HepG2 (cell line): ENCODE measurements around the gene UCKL1. TPM values are rescaled to one million over a fixed set of nuclear protein-coding genes. Genes with fewer than 3 reads are reported as not detected.

ENCODE experiments used
- ATAC-seq: fragments of 200-7000 bp; cut with Tn5 transposase; 3 replicates; pipeline ENCODE4 v1.9.1; 2020; ENCODE audit warnings: mild to moderate bottlenecking, moderate library complexity
- BruUV-seq: library from RNA; stranded (reverse); fragments of 400-500 nt; replicated peaks from 2 replicates; lab custom pipeline; 2021; lab: Mats Ljungman, UMichigan
- CTCF ChIA-PET: fragments of 300-600 bp; formaldehyde crosslinking; extraction: SDS; loops from one replicate; lab custom pipeline; 2021; ENCODE audit warnings: low total read pairs, inconsistent platforms, low intra/inter-chr PET ratio; lab: Yijun Ruan, JAX
- POLR2A ChIA-PET: fragments of 350-600 bp; sonication (Branson Sonifier 250); formaldehyde crosslinking; loops from one replicate; lab custom pipeline; 2020; ENCODE audit warnings: antibody characterized with exemption, inconsistent platforms; lab: Yijun Ruan, JAX
- DNase-seq: peaks from one replicate; pipeline ENCODE4 v3.0.0-alpha.2; 2015; ENCODE audit warnings: low spot score
- FAIRE-seq: peaks from 3 replicates; lab custom pipeline; 2011; peaks lifted over from hg19 to GRCh38; lab: Jason Lieb, UNC
- H2AFZ ChIP-seq: one replicate; pipeline ENCODE4 v1.6.1; 2011; ENCODE audit warnings: low read length, inconsistent platforms
- H3K27ac ChIP-seq: fragments of 300-600 bp; 3 replicates; pipeline ENCODE4 v1.8.0; 2011; ENCODE audit warnings: mixed run types, mild to moderate bottlenecking, mixed read lengths, low read length, inconsistent platforms; ENCODE audit not compliant: insufficient read depth; ENCODE audit errors: extremely low read length
- H3K27me3 ChIP-seq, 2 experiments: fragments of 200-600 bp in 1 of 2; 2 replicates in 1 of 2; 3 replicates in 1 of 2; pipeline versions ENCODE4 v1.6.0 to v1.8.0; 2011; ENCODE audit warnings: low read length in 2 of 2, mild to moderate bottlenecking in 2 of 2, moderate library complexity in 2 of 2, inconsistent platforms in 1 of 2; ENCODE audit not compliant: insufficient read depth in 2 of 2, control insufficient read depth in 1 of 2
- H3K36me3 ChIP-seq, 2 experiments: fragments of 200-600 bp in 1 of 2; replicated peaks in 1 of 2; 2 replicates in 1 of 2; 3 replicates in 1 of 2; pipeline versions ENCODE4 v1.5.1 to v1.8.0; 2011; ENCODE audit warnings: low read length in 2 of 2, inconsistent platforms in 1 of 2; ENCODE audit not compliant: insufficient read depth in 2 of 2, control insufficient read depth in 1 of 2
- H3K4me1 ChIP-seq: 2 replicates; pipeline ENCODE4 v1.5.1; 2012; ENCODE audit warnings: low read length, inconsistent platforms; ENCODE audit not compliant: insufficient read depth
- H3K4me2 ChIP-seq: 2 replicates; pipeline ENCODE4 v1.6.0; 2011; ENCODE audit warnings: low read depth, low read length, inconsistent platforms
- H3K4me3 ChIP-seq, 3 experiments: fragments of 200-600 bp in 1 of 3; sonication (generic), shearing (Covaris generic) in 1 of 3; replicated peaks in 1 of 3; 2 replicates each; pipeline ENCODE4 v1.5.1; 2011 to 2016; ENCODE audit warnings: low read length in 3 of 3, inconsistent platforms in 2 of 3, low read depth in 2 of 3, mild to moderate bottlenecking in 2 of 3, control low read depth in 1 of 3, mixed read lengths in 1 of 3; ENCODE audit not compliant: insufficient read depth in 1 of 3
- H3K79me2 ChIP-seq: one replicate; pipeline ENCODE4 v1.6.1; 2011; ENCODE audit warnings: low read length, inconsistent platforms; ENCODE audit not compliant: insufficient read depth
- H3K9ac ChIP-seq: 2 replicates; pipeline ENCODE4 v1.6.0; 2011; ENCODE audit warnings: mild to moderate bottlenecking, low read depth, low read length, inconsistent platforms; ENCODE audit not compliant: insufficient read depth
- H3K9me3 ChIP-seq: 2 replicates; pipeline ENCODE4 v1.5.1; 2012; ENCODE audit warnings: mild to moderate bottlenecking, low read length
- H4K20me1 ChIP-seq: 2 replicates; pipeline ENCODE4 v1.6.0; 2011; ENCODE audit warnings: inconsistent platforms, mild to moderate bottlenecking, low read length, moderate library complexity; ENCODE audit not compliant: insufficient read depth
- ARID2 ChIP-seq: sonication (generic); formaldehyde crosslinking; IDR thresholded peaks from 2 replicates; pipeline ENCODE4 v1.8.1; 2022; ENCODE audit warnings: mild to moderate bottlenecking, missing genetic modification reagents, borderline replicate concordance
- EEA1 ChIP-seq: sonication (generic); formaldehyde crosslinking; IDR thresholded peaks from 2 replicates; pipeline ENCODE4 v1.5.1; 2020; ENCODE audit warnings: mild to moderate bottlenecking, missing genetic modification reagents, borderline replicate concordance
- GABPA ChIP-seq, 2 experiments: IDR thresholded peaks; 2 replicates each; pipeline ENCODE4 v1.6.1; 2011 to 2016; ENCODE audit warnings: low read depth in 2 of 2, low read length in 1 of 2, missing biosample characterization in 1 of 2, missing genetic modification characterization in 1 of 2
- GABPB1 ChIP-seq: IDR thresholded peaks from 2 replicates; pipeline ENCODE4 v1.6.1; 2016; ENCODE audit warnings: mild to moderate bottlenecking, missing genetic modification reagents, moderate library complexity, missing compliant biosample characterization
- HNRNPH1 ChIP-seq: fragments of 200-400 bp; formaldehyde crosslinking; optimal IDR thresholded peaks from 2 replicates; pipeline ENCODE3; 2017; ENCODE audit warnings: mild to moderate bottlenecking, low read depth, low read length
- MAFG ChIP-seq: sonication (generic); formaldehyde crosslinking; IDR thresholded peaks from 2 replicates; pipeline ENCODE4 v1.5.1; 2020; ENCODE audit warnings: mild to moderate bottlenecking, missing genetic modification reagents
- MTF2 ChIP-seq: sonication (generic); formaldehyde crosslinking; IDR thresholded peaks from 2 replicates; pipeline ENCODE4 v1.5.0; 2020; ENCODE audit warnings: missing genetic modification reagents, borderline replicate concordance
- POLR2G ChIP-seq: fragments of 200-400 bp; formaldehyde crosslinking; IDR thresholded peaks from 2 replicates; pipeline ENCODE4 v1.6.1; 2018; ENCODE audit warnings: mild to moderate bottlenecking, low read depth, low read length, moderate library complexity
- TGIF2 ChIP-seq: IDR thresholded peaks from 2 replicates; pipeline ENCODE4 v1.6.1; 2016; ENCODE audit warnings: control low read depth, missing compliant biosample characterization
- ZNF335 ChIP-seq: sonication (generic); formaldehyde crosslinking; IDR thresholded peaks from 2 replicates; pipeline ENCODE4 v1.4.0; 2020; ENCODE audit warnings: missing genetic modification reagents
- ZNF367 ChIP-seq: sonication (generic); formaldehyde crosslinking; IDR thresholded peaks from 2 replicates; pipeline ENCODE4 v1.4.0; 2020; ENCODE audit warnings: missing genetic modification reagents, borderline replicate concordance
- WGBS: methylation state at CpG from one replicate; pipeline ENCODE4 v1.1.6; 2017; ENCODE audit warnings: low lambda C conversion rate; 5-methylcytosine and 5-hydroxymethylcytosine counted together
- in situ Hi-C: cut with HindIII; loops from 2 replicates; pipeline ENCODE4 v1.10.0; 2017; ENCODE audit warnings: low pct_unique_long_range_greater_than_20kb; ENCODE audit not compliant: extremely low pct_ligation_motif_present
- intact Hi-C: fragments of 100-400 bp; cut with micrococcal nuclease; formaldehyde crosslinking; loops from one replicate; pipeline ENCODE4 v1.10.0; 2022; ENCODE audit not compliant: unreplicated experiment
- polyA plus RNA-seq, 8 experiments: library from polyadenylated mRNA; depleted of rRNA in 3 of 8; stranded (reverse) in 7 of 8; unstranded in 1 of 8; fragments of >200 nt; fragmentation: Illumina TruSeq in 4 of 8; extraction: Trizol in 4 of 8; gene quantifications; 2 replicates each; pipeline versions ENCODE4 v1.2.1 to v1.2.3, GENCODE V29; 2011 to 2016; ENCODE audit warnings: low read depth in 4 of 8, missing spikeins in 1 of 8, mixed read lengths in 1 of 8; ENCODE audit not compliant: insufficient read depth in 1 of 8
- total RNA-seq, 5 experiments: library from RNA; depleted of rRNA; stranded (reverse); fragments of >200 nt; fragmentation: Illumina TruSeq; extraction: Trizol; gene quantifications; 2 replicates each; pipeline ENCODE4 v1.2.3, GENCODE V29; 2016; ENCODE audit warnings: low read depth in 1 of 5
- TF ChIP-seq, protein P1 (sequence below): sonication (generic); formaldehyde crosslinking; IDR thresholded peaks from 2 replicates; pipeline ENCODE4 v1.4.0; 2020; ENCODE audit warnings: mild to moderate bottlenecking, missing genetic modification reagents
- TF ChIP-seq, protein P2 (sequence below): sonication (generic); formaldehyde crosslinking; IDR thresholded peaks from 2 replicates; pipeline ENCODE4 v1.5.1; 2020; ENCODE audit warnings: missing genetic modification reagents, mild to moderate bottlenecking, borderline replicate concordance
- TF ChIP-seq, protein P3 (sequence below), 2 experiments: sonication (generic) in 1 of 2; formaldehyde crosslinking in 1 of 2; IDR thresholded peaks; 2 replicates each; pipeline versions ENCODE4 v1.5.1 to v1.6.1; 2011 to 2020; ENCODE audit warnings: borderline replicate concordance in 1 of 2, low read depth in 1 of 2, low read length in 1 of 2, mild to moderate bottlenecking in 1 of 2, missing genetic modification reagents in 1 of 2, moderate library complexity in 1 of 2
- TF ChIP-seq, protein P4 (sequence below): sonication (generic); formaldehyde crosslinking; conservative IDR thresholded peaks from 2 replicates; pipeline ENCODE4 v1.5.0; 2020; ENCODE audit warnings: missing genetic modification reagents

UCKL1 gene
- total and polyA plus RNA-seq, 2 of the 13 experiments (the other 11 are each of a cell fraction or from before 2014, with no cell fraction given), result 50.2 to 126 TPM

DNA sequence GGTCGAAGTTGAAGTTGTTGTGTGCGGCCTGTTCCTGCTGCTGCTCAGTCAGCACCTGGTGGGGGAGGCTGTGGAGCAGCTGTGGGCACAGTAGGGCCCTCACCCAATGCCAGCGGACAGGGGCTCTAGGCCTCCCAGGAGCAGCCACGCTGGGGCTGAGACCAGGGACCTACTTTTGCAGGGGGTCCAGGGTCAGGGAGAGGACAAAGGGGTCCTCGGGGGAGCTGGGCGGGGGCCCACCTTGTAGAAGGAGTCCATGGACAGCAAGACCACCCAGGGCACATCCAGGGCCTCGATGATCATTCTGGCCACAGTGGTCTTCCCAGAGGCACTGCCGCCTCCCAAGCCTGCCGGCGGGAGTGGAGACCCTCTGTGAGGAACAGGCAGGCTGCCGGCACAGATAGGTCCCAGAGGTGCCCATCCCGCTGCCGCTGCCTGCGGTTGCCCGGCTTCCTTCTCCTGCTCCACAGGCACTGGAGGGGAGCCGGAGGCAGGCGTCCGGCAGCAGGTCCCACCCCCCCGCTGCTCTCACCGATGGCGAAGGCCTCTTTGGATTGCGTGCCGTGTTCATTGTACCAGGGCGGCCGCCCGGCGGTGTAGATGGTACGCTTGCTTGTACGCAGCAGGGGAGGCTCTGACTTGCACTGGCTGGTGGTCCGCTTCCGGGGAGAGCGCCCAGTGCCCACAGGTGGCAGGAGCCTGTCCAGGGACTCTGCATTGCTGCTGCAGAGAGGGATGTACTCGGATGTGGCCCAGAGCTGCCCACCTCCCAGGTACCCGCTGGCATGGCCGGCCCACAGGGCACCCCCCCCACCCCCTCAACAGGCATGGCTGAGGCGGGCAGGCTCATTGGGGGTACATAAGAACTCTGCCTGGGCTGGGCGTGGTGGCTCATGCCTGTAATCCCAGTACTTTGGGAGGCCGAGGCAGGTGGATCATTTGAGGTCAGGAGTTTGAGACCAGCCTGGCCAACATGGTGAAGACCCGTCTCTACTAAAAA is 10.0 kb downstream of the UCKL1 start (continued):
- TF ChIP-seq EEA1 (CRISPR knock-in tag), result no peak

DNA sequence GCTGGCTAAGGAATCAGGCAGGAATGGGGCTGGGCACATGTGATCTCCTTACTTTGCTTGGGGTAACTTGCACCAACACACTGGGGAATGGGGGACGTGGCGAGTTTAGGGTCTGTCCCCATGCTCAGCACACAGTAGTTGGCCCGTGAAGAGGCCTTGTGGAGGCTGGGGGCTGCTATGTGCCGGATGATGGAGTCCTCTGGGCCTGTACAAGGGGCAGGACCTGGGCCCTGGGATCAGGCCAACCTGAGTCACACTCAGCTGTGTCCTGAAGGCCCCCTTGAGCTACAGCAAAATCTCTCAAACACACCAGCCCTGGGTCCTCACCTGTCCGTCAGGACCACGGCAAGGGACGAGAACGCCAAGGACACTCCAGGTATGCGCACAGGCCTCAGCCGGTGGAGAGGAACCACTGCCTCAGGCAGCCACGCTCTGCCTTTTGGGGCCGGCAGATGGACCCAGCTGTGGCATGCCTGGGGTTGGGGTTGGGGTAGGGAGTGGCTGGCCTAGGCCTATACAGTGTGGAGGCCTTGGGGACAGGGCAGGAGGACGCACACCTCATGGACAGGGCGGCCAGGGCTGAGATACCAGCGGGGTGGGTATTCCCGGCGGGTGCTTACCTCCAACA is 11.1 kb downstream of the UCKL1 start:
- no TSS peak for BruUV-seq
- no peak for ATAC-seq
- H3K4me2 ChIP-seq, result no peak overlapping the region
- no peaks in the 10 kb centered on the region for H3K27me3 ChIP-seq
- no peak overlapping the region for H3K27ac ChIP-seq
- H3K79me2 ChIP-seq, result peaks cover 39% of the 10 kb centered on the region
- peaks cover 18% of the 10 kb centered on the region for H3K4me1 ChIP-seq
- no peak overlapping the region for H3K4me3 ChIP-seq
- peaks cover 66% of the 10 kb centered on the region for H4K20me1 ChIP-seq
- H3K9me3 ChIP-seq, result no peaks in the 10 kb centered on the region
- WGBS, result 98% methylated on average over 13 of the region's 17 CpGs
- no peak overlapping the region for H3K9ac ChIP-seq
- POLR2A ChIA-PET, result no interaction called here
- no peak overlapping the region for H2AFZ ChIP-seq
- peaks cover 50 to 69% of the 10 kb centered on the region in 2 experiments for H3K36me3 ChIP-seq
- no peak for DNase-seq
- CTCF ChIA-PET, result no interaction called here
- no peak for FAIRE-seq
- intact Hi-C loops, result no loop called here
- in situ Hi-C loops, result no loop called here
- TF ChIP-seq, protein P1, sequence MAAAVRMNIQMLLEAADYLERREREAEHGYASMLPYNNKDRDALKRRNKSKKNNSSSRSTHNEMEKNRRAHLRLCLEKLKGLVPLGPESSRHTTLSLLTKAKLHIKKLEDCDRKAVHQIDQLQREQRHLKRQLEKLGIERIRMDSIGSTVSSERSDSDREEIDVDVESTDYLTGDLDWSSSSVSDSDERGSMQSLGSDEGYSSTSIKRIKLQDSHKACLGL (CRISPR knock-in tag), result 0 out of 2 replicates have a peak, but pooled peaks have one; percentile 26
- no peak for TF ChIP-seq ZNF335 (CRISPR knock-in tag)
- TF ChIP-seq GABPB1 (CRISPR knock-in tag), result 0 out of 2 replicates have a peak, but pooled peaks have one; percentile 3
- no peak for TF ChIP-seq TGIF2 (CRISPR knock-in tag)
- TF ChIP-seq, protein P2, sequence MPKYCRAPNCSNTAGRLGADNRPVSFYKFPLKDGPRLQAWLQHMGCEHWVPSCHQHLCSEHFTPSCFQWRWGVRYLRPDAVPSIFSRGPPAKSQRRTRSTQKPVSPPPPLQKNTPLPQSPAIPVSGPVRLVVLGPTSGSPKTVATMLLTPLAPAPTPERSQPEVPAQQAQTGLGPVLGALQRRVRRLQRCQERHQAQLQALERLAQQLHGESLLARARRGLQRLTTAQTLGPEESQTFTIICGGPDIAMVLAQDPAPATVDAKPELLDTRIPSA (CRISPR knock-in tag), result no peak
- peak; percentile 19; the same call in 1 of the 2 replicates for TF ChIP-seq POLR2G
- TF ChIP-seq MTF2 (CRISPR knock-in tag), result no peak
- TF ChIP-seq, protein P3, sequence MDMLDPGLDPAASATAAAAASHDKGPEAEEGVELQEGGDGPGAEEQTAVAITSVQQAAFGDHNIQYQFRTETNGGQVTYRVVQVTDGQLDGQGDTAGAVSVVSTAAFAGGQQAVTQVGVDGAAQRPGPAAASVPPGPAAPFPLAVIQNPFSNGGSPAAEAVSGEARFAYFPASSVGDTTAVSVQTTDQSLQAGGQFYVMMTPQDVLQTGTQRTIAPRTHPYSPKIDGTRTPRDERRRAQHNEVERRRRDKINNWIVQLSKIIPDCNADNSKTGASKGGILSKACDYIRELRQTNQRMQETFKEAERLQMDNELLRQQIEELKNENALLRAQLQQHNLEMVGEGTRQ (IDR thresholded peaks at IDR 0.05; ENCODE audit: low read depth, low read length), result no peak
- TF ChIP-seq, protein P3 (CRISPR knock-in tag; IDR thresholded peaks at IDR 0.05; ENCODE audit: borderline replicate concordance), result no peak
- TF ChIP-seq HNRNPH1, result no peak
- TF ChIP-seq MAFG (CRISPR knock-in tag), result no peak
- TF ChIP-seq, protein P4, sequence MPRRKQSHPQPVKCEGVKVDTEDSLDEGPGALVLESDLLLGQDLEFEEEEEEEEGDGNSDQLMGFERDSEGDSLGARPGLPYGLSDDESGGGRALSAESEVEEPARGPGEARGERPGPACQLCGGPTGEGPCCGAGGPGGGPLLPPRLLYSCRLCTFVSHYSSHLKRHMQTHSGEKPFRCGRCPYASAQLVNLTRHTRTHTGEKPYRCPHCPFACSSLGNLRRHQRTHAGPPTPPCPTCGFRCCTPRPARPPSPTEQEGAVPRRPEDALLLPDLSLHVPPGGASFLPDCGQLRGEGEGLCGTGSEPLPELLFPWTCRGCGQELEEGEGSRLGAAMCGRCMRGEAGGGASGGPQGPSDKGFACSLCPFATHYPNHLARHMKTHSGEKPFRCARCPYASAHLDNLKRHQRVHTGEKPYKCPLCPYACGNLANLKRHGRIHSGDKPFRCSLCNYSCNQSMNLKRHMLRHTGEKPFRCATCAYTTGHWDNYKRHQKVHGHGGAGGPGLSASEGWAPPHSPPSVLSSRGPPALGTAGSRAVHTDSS (CRISPR knock-in tag), result no peak
- TF ChIP-seq ARID2 (CRISPR knock-in tag), result no peak
- TF ChIP-seq GABPA (IDR thresholded peaks at IDR 0.05; ENCODE audit: low read depth, low read length), result no peak
- no peak for TF ChIP-seq GABPA (CRISPR knock-in tag; IDR thresholded peaks at IDR 0.05; ENCODE audit: low read depth)
- no peak for TF ChIP-seq ZNF367 (CRISPR knock-in tag)
